Endodermal cell (in vitro differentiated cells): ENCODE measurements around the gene CDC27. TPM values are rescaled to one million over a fixed set of nuclear protein-coding genes. Genes with fewer than 3 reads are reported as not detected.
"Not testable (repeated sequence)": the region's sequence is repeated elsewhere in the genome, so short reads cannot be mapped to it uniquely, and the experiment has no call there.

Source experiments
- DNase-seq: peaks from one replicate; pipeline ENCODE4 v3.0.0-alpha.2; 2017
- H3K27ac ChIP-seq: 2 replicates; pipeline ENCODE4 v1.5.1; 2013; ENCODE audit warnings: mild to moderate bottlenecking, low read depth, low read length, moderate library complexity
- H3K27me3 ChIP-seq: 2 replicates; pipeline ENCODE4 v1.6.1; 2013; ENCODE audit warnings: mild to moderate bottlenecking, low read length, moderate library complexity; ENCODE audit not compliant: insufficient read depth, control insufficient read depth, poor library complexity, severe bottlenecking
- H3K36me3 ChIP-seq: 2 replicates; pipeline ENCODE4 v1.7.0; 2013; ENCODE audit warnings: mild to moderate bottlenecking, low read length, moderate library complexity; ENCODE audit not compliant: control insufficient read depth, insufficient read depth
- H3K4me1 ChIP-seq: one replicate; pipeline ENCODE4 v1.7.0; 2013; ENCODE audit warnings: low read length; ENCODE audit not compliant: control insufficient read depth, insufficient read depth
- H3K4me3 ChIP-seq: 2 replicates; pipeline ENCODE4 v1.5.1; 2013; ENCODE audit warnings: mild to moderate bottlenecking, low read length, moderate library complexity
- H3K9ac ChIP-seq: 2 replicates; pipeline ENCODE4 v1.6.1; 2013; ENCODE audit warnings: mild to moderate bottlenecking, low read length, moderate library complexity; ENCODE audit not compliant: poor library complexity, severe bottlenecking; ENCODE audit errors: extremely low read depth
- H3K9me3 ChIP-seq: 2 replicates; pipeline ENCODE4 v1.6.1; 2013; ENCODE audit warnings: mild to moderate bottlenecking, low read length, moderate library complexity; ENCODE audit not compliant: control insufficient read depth
- H3K27ac Mint-ChIP-seq: 2 replicates; pipeline ENCODE4 v1.8.0; 2020; ENCODE audit warnings: mixed read lengths
- H3K27me3 Mint-ChIP-seq: 2 replicates; pipeline ENCODE4 v1.8.0; 2021; ENCODE audit warnings: mild to moderate bottlenecking, mixed read lengths; ENCODE audit not compliant: insufficient read depth
- H3K36me3 Mint-ChIP-seq: 2 replicates; pipeline ENCODE4 v1.8.0; 2020; ENCODE audit warnings: low read depth, mixed read lengths
- H3K4me1 Mint-ChIP-seq: 2 replicates; pipeline ENCODE4 v1.8.0; 2020; ENCODE audit warnings: mixed read lengths
- H3K4me3 Mint-ChIP-seq: 2 replicates; pipeline ENCODE4 v1.8.0; 2020; ENCODE audit warnings: mild to moderate bottlenecking, moderate library complexity, mixed read lengths
- H3K9me3 Mint-ChIP-seq: 2 replicates; pipeline ENCODE4 v1.8.0; 2020; ENCODE audit warnings: mild to moderate bottlenecking, mixed read lengths
- CTCF ChIP-seq: fragments of 200-600 bp; sonication (generic); conservative IDR thresholded peaks from 2 replicates; pipeline ENCODE4 v1.5.0; 2021; ENCODE audit warnings: antibody characterized with exemption, mild to moderate bottlenecking
- WGBS, 2 experiments: methylation state at CpG; one replicate each; pipeline versions ENCODE4 v1.1.5 to v1.1.7; 2013; ENCODE audit warnings: missing lambda C conversion rate in 2 of 2, mixed read lengths in 1 of 2; ENCODE audit not compliant: insufficient coverage in 1 of 2, insufficient read length in 1 of 2; 5-methylcytosine and 5-hydroxymethylcytosine counted together
- total RNA-seq, 2 donors: library from RNA; stranded (reverse); fragmentation: NEBNext Ultra II Directional in 1 of 2; extraction: Animal tissue kit (Norgen Biotek cat#: 25700) in 1 of 2; gene quantifications; 2 replicates in 1 of 2; 3 replicates in 1 of 2; pipeline ENCODE4 v1.2.1, GENCODE V29; 2021

Gene CDC27
- total RNA-seq, 2 donors from 2014 or later: 72.1 to 108 TPM

DNA sequence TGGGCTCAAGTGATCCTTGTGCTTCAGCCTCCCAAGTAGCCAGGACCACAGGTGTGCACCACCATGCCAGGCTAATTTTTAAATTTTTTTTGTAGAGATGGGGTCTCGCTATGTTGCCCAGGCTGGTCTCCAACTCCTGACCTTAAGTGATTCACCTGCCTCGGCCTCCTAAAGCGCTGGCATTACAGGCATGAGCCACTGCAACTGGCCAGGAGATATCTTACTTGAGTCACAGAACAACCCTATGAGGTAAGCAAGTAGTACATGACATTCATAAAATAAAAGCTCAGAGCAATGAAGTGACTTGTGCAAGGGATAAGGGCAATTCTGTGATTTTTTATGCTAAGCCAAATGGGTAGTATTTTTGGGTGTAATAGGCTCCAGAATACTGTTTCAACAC is 57.3 kb downstream of the CDC27 start:
- H3K36me3 Mint-ChIP-seq: peaks cover 53% of the 10 kb centered on the region
- WGBS, 2 experiments: 79 to 100% methylated on average over 2 to 3 of the region's 3 CpGs
- H3K4me3 Mint-ChIP-seq: no peak overlapping the region
- H3K27me3 Mint-ChIP-seq: no peaks in the 10 kb centered on the region
- Histone ChIP-seq H3K4me3 (no peak overlapping the region), H3K9ac (no peak overlapping the region), H3K9me3 (no peaks in the 10 kb centered on the region), H3K27me3 (no peaks in the 10 kb centered on the region), H3K36me3 (peaks cover 64% of the 10 kb centered on the region), H3K4me1 (no peaks in the 10 kb centered on the region), H3K27ac (no peak overlapping the region)
- H3K4me1 Mint-ChIP-seq: no peaks in the 10 kb centered on the region
- H3K27ac Mint-ChIP-seq: no peak overlapping the region
- H3K9me3 Mint-ChIP-seq: no peaks in the 10 kb centered on the region
- no peak for DNase-seq
- no peak for TF ChIP-seq CTCF

DNA sequence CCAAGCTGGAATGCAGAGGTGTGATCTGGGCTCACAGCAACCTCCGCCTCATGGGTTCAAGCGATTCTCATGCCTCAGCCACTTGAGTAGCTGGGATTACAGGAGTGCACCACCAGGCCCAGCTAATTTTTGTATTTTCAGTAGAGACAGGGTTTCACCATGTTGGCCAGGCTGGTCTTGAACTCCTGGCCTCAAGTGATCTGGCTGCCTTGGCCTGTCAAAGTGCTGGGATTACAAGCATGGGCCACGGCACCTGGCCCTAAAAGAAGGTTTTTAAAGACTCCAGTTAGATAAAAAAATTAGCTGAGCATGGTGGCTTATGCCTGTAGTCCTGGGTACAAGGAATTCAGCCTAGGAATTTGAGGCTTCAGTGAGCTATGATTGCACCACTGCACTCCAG is 62.3 kb downstream of the CDC27 start:
- H3K4me1 ChIP-seq, H3K9me3 Mint-ChIP-seq, H3K27me3 Mint-ChIP-seq, DNase-seq, H3K9me3 ChIP-seq, H3K4me1 Mint-ChIP-seq, H3K27ac ChIP-seq, H3K27me3 ChIP-seq, H3K4me3 Mint-ChIP-seq, H3K9ac ChIP-seq, H3K27ac Mint-ChIP-seq, H3K4me3 ChIP-seq: not testable (repeated sequence)
- 96 to 98% methylated on average over 3 of the region's 3 CpGs for WGBS, 2 experiments
- H3K36me3 Mint-ChIP-seq: peaks cover 53% of the 10 kb centered on the region
- peaks cover 70% of the 10 kb centered on the region for H3K36me3 ChIP-seq

GRCh38 chr17:47123262-47123661 is 65.8 kb downstream of the CDC27 start:
- H3K9me3 Mint-ChIP-seq, H3K27ac Mint-ChIP-seq, H3K27me3 Mint-ChIP-seq, H3K27me3 ChIP-seq, H3K4me3 ChIP-seq, H3K4me3 Mint-ChIP-seq, DNase-seq, H3K27ac ChIP-seq, H3K4me1 ChIP-seq, H3K9ac ChIP-seq, H3K9me3 ChIP-seq: not testable (repeated sequence)
- peaks cover 15% of the 10 kb centered on the region for H3K4me1 Mint-ChIP-seq
- 98 to 100% methylated on average over 2 of the region's 2 CpGs for WGBS, 2 experiments
- peaks cover 72% of the 10 kb centered on the region for H3K36me3 ChIP-seq
- H3K36me3 Mint-ChIP-seq: peaks cover 47% of the 10 kb centered on the region

GRCh38 chr17:47120521-47121095 is 68.5 kb downstream of the CDC27 start:
- H3K9ac ChIP-seq: no peak overlapping the region
- no peaks in the 10 kb centered on the region for H3K27me3 Mint-ChIP-seq
- no peak overlapping the region for H3K4me3 Mint-ChIP-seq

More at GRCh38 chr17:47120521-47121095, 68.5 kb downstream of the CDC27 start:
- Histone ChIP-seq H3K4me3 (no peak overlapping the region), H3K27ac (no peak overlapping the region), H3K4me1 (no peaks in the 10 kb centered on the region), H3K9me3 (no peaks in the 10 kb centered on the region), H3K27me3 (no peaks in the 10 kb centered on the region), H3K36me3 (peaks cover 63% of the 10 kb centered on the region)
- Mint-ChIP-seq H3K27ac (no peak overlapping the region), H3K36me3 (peaks cover 36% of the 10 kb centered on the region), H3K9me3 (no peaks in the 10 kb centered on the region), H3K4me1 (peaks cover 15% of the 10 kb centered on the region)
- no peak for TF ChIP-seq CTCF
- 96% methylated on average over 5 of the region's 5 CpGs for WGBS, 2 experiments
- no peak for DNase-seq
